Lower leg skin (tissue), 3 donors: ENCODE measurements around the gene ZFP36L2.

Experiments used
- CTCF ChIP-seq, 3 donors: fragments of 450-650 bp; IDR thresholded peaks; one replicate each; pipeline ENCODE4 v1.5.1; 2016; ENCODE audit warnings: antibody characterized with exemption in 3 of 3, mild to moderate bottlenecking in 3 of 3, moderate library complexity in 2 of 3
- POLR2A ChIP-seq, 2 donors: fragments of 450-650 bp; IDR thresholded peaks; one replicate each; pipeline ENCODE4 v1.6.1; 2016 to 2017; ENCODE audit warnings: antibody characterized with exemption in 2 of 2, mild to moderate bottlenecking in 1 of 2, moderate library complexity in 1 of 2

- no peak for TF ChIP-seq POLR2A (IDR thresholded peaks at IDR 0.05)
- TF ChIP-seq CTCF (IDR thresholded peaks at IDR 0.05), result no peak
Measured at GRCh38 chr2:43230351-43230885, 4.0 kb upstream of the ZFP36L2 start.
